ENCODE data around the gene SIRT6.
"Not testable (repeated sequence)": the region's sequence is repeated elsewhere in the genome, so short reads cannot be mapped to it uniquely, and the experiment has no call there.

Gene SIRT6

DNA sequence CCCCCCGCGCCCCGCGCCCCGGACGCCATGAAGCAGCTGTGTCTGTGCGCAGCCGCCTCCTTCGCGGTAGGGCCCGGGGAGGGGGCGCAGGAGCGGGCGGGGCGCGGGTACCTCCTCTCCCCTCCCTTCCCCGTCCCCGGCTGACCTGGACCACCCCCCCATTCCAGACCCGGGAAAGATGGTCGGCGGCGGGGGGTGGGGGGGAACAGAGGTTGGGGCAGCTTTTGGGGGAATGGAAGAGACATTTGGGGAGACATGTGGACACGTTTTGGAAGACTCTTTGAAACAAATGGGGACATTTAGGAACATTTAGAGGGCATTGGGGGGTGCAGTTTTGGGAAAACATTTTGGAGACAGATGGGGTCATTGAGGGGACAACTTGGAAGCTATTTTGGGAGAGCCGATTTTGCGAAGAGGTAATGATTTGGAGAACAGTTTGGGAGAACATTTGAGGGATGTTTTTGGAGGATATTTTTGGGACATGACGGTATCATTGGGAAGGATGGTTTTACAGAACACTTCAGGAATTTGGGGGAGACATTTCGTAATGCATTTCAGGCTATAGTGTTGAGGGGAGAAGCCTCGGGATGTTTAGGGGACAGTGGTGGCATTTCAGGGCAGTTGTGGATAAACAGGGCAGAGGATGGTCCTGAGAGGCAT lies 16.2 kb upstream of the SIRT6 start:
- H3K9ac ChIP-seq (ENCODE audit: low read length) = no peak overlapping the region
- H3K4me1 ChIP-seq (ENCODE audit: insufficient read depth, low read length) = no peaks in the 10 kb centered on the region
- no peaks in the 10 kb centered on the region for H3K9me3 ChIP-seq (ENCODE audit: low read length)
- H3K4me3 ChIP-seq (ENCODE audit: low read depth in 1 of 2, low read length in 2 of 2) = no peak overlapping the region
- no peak overlapping the region for H3K27ac ChIP-seq (ENCODE audit: low read depth, low read length)
- H3K27me3 ChIP-seq (ENCODE audit: control insufficient read depth in 1 of 2, insufficient read depth in 2 of 2, low read length in 2 of 2) = peaks cover 34 to 59% of the 10 kb centered on the region in 2 donors
- H3K36me3 ChIP-seq (ENCODE audit: insufficient read depth, low read length) = no peaks in the 10 kb centered on the region

DNA sequence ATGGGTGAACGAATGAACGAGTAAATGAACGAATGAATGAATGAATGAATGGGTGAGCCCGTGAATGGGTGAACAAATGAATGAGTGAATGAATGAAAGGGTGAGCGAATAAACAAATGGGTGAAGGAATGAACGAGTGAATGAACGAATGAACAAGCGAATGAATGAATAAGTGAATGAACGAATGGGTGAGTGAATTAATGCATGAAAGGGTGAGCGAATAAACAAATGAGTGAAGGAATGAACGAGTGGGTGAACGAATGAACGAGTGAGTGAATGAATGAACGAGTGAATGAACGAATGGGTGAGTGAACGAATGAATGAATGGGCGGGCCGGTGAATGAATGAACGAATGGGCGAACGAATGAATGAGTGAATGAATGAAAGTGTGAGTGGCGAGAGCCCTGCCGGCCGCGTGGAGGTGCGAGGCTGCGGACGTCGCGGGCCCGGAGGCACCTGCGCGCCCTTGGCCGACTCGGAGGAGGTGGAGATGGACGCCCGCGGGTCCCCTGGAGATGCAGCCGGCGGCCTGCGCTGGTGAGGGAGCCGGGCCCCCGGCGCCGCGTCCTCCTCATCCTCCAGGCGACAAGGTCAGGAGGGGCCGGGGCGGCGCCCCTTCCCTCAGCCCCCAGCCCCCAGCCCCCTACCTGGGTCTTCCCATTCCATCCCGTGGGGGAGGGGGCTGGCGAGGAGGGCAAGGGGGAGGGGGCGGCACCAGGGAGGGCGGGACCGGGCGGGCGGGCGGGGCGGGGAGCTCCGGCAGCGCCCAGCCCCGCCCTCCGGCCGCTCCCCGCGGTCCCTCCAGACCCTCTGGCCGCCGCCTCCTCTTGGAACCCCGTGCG lies 15.5 kb upstream of the SIRT6 start:
- Histone ChIP-seq H3K9ac (ENCODE audit: low read length) (no peak overlapping the region), H3K4me3 (ENCODE audit: low read depth in 1 of 2, low read length in 2 of 2) (no peak overlapping the region), H3K27ac (ENCODE audit: low read depth, low read length) (no peak overlapping the region), H3K4me1 (ENCODE audit: insufficient read depth, low read length) (no peaks in the 10 kb centered on the region), H3K36me3 (ENCODE audit: insufficient read depth, low read length) (no peaks in the 10 kb centered on the region), H3K27me3 (ENCODE audit: control insufficient read depth in 1 of 2, insufficient read depth in 2 of 2, low read length in 2 of 2) (peaks cover 34 to 59% of the 10 kb centered on the region in 2 donors), H3K9me3 (ENCODE audit: low read length) (no peaks in the 10 kb centered on the region)

DNA sequence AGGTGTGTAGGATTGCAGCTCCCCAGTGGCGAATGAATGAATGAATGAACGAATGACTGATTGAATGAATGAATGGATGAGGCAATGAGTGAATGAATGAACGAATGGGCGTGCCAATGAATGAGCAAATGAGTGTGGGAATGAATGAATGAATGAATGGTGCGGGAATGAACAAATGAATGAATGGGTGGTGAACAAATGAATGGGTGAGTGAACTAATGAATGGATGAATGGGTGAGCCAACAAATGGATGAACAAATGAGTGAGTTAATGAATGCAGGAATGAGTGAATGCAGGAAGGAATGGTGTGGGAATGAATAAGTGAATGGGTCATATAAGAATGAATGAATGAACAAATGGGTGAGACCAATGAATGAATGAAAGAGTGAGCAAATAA lies 14.9 kb upstream of the SIRT6 start:
- Histone ChIP-seq H3K4me3 (ENCODE audit: low read depth in 1 of 2, low read length in 2 of 2) (no peak overlapping the region), H3K9ac (ENCODE audit: low read length) (no peak overlapping the region), H3K4me1 (ENCODE audit: insufficient read depth, low read length) (no peaks in the 10 kb centered on the region), H3K9me3 (ENCODE audit: low read length) (no peaks in the 10 kb centered on the region), H3K27ac (ENCODE audit: low read depth, low read length) (no peak overlapping the region), H3K36me3 (ENCODE audit: insufficient read depth, low read length) (no peaks in the 10 kb centered on the region), H3K27me3 (ENCODE audit: control insufficient read depth in 1 of 2, insufficient read depth in 2 of 2, low read length in 2 of 2) (peaks cover 34 to 59% of the 10 kb centered on the region in 2 donors)

DNA sequence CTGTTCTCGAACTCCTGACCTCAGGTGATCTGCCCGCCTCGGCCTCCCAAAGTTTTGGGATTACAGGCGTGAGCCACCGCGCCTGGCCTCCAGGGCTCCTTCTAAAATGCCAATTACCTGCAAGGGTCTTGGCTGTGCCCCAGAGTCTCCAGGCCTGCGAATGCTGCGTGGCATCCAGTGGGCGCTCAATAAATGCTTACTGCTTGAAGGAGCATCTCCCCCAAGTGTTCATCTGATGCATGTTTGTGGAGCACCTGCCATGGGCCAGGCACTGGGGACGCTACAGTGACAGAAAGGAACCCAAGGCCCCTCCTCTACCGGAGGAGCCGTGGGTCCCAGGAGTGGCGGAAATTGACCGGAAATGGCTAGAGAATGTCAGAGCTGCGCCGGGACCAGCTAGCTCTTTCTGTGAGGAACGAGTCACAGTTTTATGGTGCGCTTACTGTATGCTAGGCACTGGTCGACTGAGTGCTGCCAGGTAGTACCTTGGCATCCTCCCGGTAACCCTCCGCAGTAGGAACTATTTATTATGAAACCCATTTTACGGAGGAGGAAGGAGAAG lies 14.3 kb upstream of the SIRT6 start:
- H3K9me3 ChIP-seq (ENCODE audit: low read length) = no peaks in the 10 kb centered on the region
- H3K4me1 ChIP-seq (ENCODE audit: insufficient read depth, low read length) = no peaks in the 10 kb centered on the region
- H3K4me3 ChIP-seq (ENCODE audit: low read depth in 1 of 2, low read length in 2 of 2) = no peak overlapping the region
- no peak overlapping the region for H3K27ac ChIP-seq (ENCODE audit: low read depth, low read length)
- H3K27me3 ChIP-seq (ENCODE audit: control insufficient read depth in 1 of 2, insufficient read depth in 2 of 2, low read length in 2 of 2) = peaks cover 34 to 59% of the 10 kb centered on the region in 2 donors
- no peak overlapping the region for H3K9ac ChIP-seq (ENCODE audit: low read length)
- no peaks in the 10 kb centered on the region for H3K36me3 ChIP-seq (ENCODE audit: insufficient read depth, low read length)

DNA sequence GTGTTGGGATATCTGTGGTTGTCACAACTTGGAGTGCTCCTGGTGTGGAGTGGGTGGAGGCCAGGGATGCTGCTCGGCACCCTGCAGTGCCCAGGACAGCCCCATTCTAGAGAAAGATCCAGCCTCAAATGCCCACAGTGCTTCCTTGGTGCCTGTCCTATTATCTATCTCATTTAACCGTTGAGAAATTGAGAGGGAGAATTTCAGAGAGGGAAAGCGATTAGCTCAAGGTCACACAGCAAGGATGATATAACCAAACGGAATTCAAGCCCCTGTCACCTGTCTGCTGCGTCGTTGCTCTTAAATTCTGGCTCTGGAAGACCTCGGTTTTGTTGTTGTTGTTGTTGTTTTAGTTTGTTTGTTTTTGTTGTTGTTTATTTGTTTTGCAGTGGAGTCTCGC lies 13.6 kb upstream of the SIRT6 start:
- H3K27me3 ChIP-seq (ENCODE audit: control insufficient read depth in 1 of 2, insufficient read depth in 2 of 2, low read length in 2 of 2) = peaks cover 34 to 59% of the 10 kb centered on the region in 2 donors
- no peaks in the 10 kb centered on the region for H3K36me3 ChIP-seq (ENCODE audit: insufficient read depth, low read length)
- no peak overlapping the region for H3K4me3 ChIP-seq (ENCODE audit: low read depth in 1 of 2, low read length in 2 of 2)
- H3K9ac ChIP-seq (ENCODE audit: low read length) = no peak overlapping the region
- H3K9me3 ChIP-seq (ENCODE audit: low read length) = no peaks in the 10 kb centered on the region
- H3K4me1 ChIP-seq (ENCODE audit: insufficient read depth, low read length) = no peaks in the 10 kb centered on the region
- no peak overlapping the region for H3K27ac ChIP-seq (ENCODE audit: low read depth, low read length)

DNA sequence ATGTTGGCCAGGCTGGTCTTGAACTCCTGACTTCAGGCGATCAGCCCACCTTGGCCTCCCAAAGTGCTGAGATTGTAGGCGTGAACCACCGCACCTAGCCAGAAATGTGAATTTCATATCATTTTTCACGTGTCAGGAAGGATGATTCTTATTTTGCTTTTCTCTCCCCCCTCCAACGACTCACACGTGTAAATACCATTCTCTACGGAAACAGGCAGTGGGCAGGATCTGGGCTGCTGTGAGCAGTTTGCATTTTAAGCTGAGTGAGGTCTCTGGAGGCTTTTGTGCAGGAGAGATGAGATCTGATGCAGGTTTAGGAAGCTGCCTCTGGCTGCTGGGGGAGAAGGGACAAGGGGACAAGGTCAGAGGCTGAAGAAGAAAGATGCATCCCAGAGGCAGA lies 12.0 kb upstream of the SIRT6 start:
- Histone ChIP-seq H3K36me3 (ENCODE audit: insufficient read depth, low read length) (no peaks in the 10 kb centered on the region), H3K9ac (ENCODE audit: low read length) (no peak overlapping the region), H3K27me3 (ENCODE audit: control insufficient read depth in 1 of 2, insufficient read depth in 2 of 2, low read length in 2 of 2) (peaks cover 34 to 53% of the 10 kb centered on the region in 2 donors), H3K4me3 (ENCODE audit: low read depth in 1 of 2, low read length in 2 of 2) (no peak overlapping the region), H3K27ac (ENCODE audit: low read depth, low read length) (no peak overlapping the region), H3K4me1 (ENCODE audit: insufficient read depth, low read length) (no peaks in the 10 kb centered on the region), H3K9me3 (ENCODE audit: low read length) (no peaks in the 10 kb centered on the region)

DNA sequence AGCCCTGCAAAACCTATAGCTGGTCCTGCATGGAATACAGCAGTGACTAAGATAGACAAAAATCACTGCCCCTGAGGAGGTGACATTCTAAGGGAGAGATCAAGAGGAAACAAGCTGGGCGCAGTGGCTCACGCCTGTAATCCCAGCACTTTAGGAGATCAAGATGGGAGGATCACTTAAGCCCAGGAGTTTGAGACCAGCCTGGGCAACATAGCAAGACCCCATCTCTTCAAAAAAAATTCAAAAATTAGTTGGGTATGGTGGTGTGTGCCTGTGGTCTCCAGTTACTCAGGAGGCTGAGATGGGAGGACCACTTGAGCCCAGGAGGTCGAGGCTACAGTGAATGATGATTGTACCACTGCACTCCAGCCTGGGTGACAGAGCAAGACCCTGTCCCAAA lies 10.2 kb upstream of the SIRT6 start:
- H3K9ac ChIP-seq (ENCODE audit: low read length); H3K9me3 ChIP-seq (ENCODE audit: low read length); H3K36me3 ChIP-seq (ENCODE audit: insufficient read depth, low read length); H3K27ac ChIP-seq (ENCODE audit: low read depth, low read length); H3K4me3 ChIP-seq (ENCODE audit: low read depth in 1 of 2, low read length in 2 of 2); H3K4me1 ChIP-seq (ENCODE audit: insufficient read depth, low read length): not testable (repeated sequence)
- peaks cover 30 to 40% of the 10 kb centered on the region in 2 donors for H3K27me3 ChIP-seq (ENCODE audit: control insufficient read depth in 1 of 2, insufficient read depth in 2 of 2, low read length in 2 of 2)

DNA sequence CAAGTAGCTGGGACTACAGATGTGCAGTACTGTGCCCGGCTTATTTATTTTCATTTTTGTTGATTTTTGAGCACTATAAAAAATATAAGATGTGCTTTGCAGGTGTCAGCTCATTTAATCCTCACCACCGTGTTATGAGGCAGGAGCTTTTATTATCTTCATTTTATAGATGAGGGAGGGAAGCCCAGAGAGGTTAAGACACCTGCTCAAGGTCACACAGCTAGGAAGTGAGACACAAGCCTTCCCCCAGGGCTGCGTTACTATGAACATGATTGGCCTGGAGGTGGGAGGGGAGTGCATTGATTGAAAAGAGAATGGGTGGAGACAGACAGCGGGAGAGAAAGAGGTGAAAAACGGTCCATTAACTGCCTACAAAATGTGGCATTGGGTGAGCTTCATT lies 7.3 kb upstream of the SIRT6 start:
- Histone ChIP-seq H3K9ac (ENCODE audit: low read length) (no peak overlapping the region), H3K9me3 (ENCODE audit: low read length) (no peaks in the 10 kb centered on the region), H3K4me3 (ENCODE audit: low read depth in 1 of 2, low read length in 2 of 2) (no peak overlapping the region), H3K36me3 (ENCODE audit: insufficient read depth, low read length) (no peaks in the 10 kb centered on the region), H3K4me1 (ENCODE audit: insufficient read depth, low read length) (no peaks in the 10 kb centered on the region), H3K27ac (ENCODE audit: low read depth, low read length) (no peak overlapping the region), H3K27me3 (ENCODE audit: control insufficient read depth in 1 of 2, insufficient read depth in 2 of 2, low read length in 2 of 2) (peaks cover 4 to 13% of the 10 kb centered on the region in 2 donors)

DNA sequence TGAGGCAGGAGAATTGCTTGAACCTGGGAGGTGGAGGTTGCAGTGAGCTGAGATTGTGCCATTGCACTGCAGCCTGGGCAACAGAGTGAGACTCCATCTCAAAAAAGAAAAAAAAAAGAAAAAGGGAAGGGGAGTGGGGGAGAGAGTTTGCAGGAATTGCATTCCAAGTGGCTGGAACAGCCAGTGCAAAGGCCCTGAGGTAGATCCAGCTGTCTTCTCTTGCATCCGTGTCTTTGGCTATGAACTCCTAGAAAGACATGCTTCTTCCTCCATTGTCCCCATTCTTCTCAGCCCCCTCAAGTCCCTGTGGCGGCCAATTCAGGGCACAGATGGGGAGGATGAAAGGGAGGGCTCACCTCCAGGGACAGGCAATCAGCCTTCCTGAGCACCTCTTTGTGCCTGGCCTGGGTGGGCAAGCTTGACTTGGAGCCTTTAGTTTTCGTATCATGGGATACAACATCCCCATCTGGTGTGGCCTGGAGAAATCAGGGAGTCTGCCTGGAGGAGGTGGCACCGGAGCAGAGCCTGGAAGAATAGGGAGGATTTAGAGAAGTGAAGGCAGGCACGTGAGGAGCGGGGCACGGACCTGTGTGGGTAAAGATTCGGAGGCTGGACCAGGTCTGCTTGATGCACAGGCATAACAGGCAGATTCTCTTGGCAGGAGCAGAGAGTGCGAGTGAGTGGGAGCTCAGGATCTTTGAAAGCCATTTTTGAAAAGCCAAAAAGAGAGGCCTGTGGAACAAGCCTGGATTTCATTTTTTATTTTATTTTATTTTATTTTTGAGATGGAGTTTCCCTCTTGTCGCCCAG lies 5.2 kb upstream of the SIRT6 start:
- H3K9ac ChIP-seq (ENCODE audit: low read length) = no peak overlapping the region
- no peak overlapping the region for H3K4me3 ChIP-seq (ENCODE audit: low read depth in 1 of 2, low read length in 2 of 2)
- H3K27me3 ChIP-seq (ENCODE audit: control insufficient read depth in 1 of 2, insufficient read depth in 2 of 2, low read length in 2 of 2) = peaks cover 0 to 9% of the 10 kb centered on the region in 2 donors
- peaks cover 4% of the 10 kb centered on the region for H3K4me1 ChIP-seq (ENCODE audit: insufficient read depth, low read length)
- no peaks in the 10 kb centered on the region for H3K9me3 ChIP-seq (ENCODE audit: low read length)
- H3K36me3 ChIP-seq (ENCODE audit: insufficient read depth, low read length) = no peaks in the 10 kb centered on the region
- H3K27ac ChIP-seq (ENCODE audit: low read depth, low read length) = no peak overlapping the region

DNA sequence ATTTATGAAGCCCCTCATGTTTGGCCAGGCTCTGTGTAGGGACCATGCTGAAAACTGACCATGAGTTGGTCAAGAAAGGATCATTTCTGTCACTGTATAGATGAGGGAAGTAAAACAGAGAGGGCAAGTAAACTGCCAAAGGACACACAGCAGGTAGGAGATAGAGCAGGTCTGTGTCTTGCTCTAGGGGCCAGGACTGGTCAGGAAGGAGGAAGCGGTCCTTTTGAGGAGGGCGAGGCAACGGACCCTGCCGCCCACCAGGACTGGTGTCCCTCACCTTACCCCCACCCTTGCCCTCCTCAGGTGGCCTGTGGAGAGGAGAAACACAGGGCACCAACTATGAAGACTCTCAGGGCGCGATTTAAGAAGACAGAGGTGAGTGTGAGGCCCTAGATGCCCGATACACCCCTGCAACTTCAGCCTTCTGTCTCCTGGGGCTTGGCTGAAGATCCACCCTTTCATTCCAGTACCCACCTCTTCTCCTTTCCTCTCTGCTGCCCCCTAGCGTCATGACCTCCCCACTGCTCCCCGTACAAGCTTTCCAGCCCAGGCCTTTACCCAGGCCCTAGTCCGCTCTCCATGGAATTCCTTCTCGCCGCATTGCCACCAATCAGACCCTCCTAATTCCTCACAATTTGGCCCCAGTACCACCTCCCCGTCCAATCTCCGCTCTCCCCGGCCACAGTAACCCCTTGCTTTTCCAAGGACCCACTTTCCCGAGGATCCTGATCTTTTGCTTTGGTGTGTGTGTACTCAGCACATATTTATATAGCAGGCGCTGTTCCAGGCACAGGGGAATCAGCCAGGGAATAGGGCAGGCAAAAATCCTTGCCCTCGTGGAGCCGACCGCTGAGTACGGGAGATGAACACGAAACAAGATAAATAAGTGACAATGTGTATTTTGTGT lies 4.0 kb upstream of the SIRT6 start:
- Histone ChIP-seq H3K27ac (ENCODE audit: low read depth, low read length) (no peak overlapping the region), H3K4me3 (ENCODE audit: low read depth in 1 of 2, low read length in 2 of 2) (no peak overlapping the region), H3K4me1 (ENCODE audit: insufficient read depth, low read length) (peaks cover 6% of the 10 kb centered on the region), H3K36me3 (ENCODE audit: insufficient read depth, low read length) (no peaks in the 10 kb centered on the region), H3K9me3 (ENCODE audit: low read length) (no peaks in the 10 kb centered on the region), H3K9ac (ENCODE audit: low read length) (no peak overlapping the region), H3K27me3 (ENCODE audit: control insufficient read depth in 1 of 2, insufficient read depth in 2 of 2, low read length in 2 of 2) (peaks cover 0 to 9% of the 10 kb centered on the region in 2 donors)

Data from muscle layer of colon (tissue), 2 donors.